Uterus (tissue), 2 donors: ENCODE results near the gene CD9.

Experiments
- CTCF ChIP-seq, 4 experiments: fragments of 200-600 bp in 2 of 4; fragments of 450-650 bp in 2 of 4; sonication (generic) in 2 of 4; IDR thresholded peaks; one replicate each; pipeline ENCODE4 v1.5.1; 2016 to 2019; ENCODE audit warnings: antibody characterized with exemption in 4 of 4, mild to moderate bottlenecking in 2 of 4, moderate library complexity in 1 of 4
- POLR2A ChIP-seq, 2 donors: fragments of 450-650 bp; IDR thresholded peaks; one replicate each; pipeline ENCODE4 v1.6.1; 2016; ENCODE audit warnings: antibody characterized with exemption in 2 of 2, mild to moderate bottlenecking in 1 of 2, moderate library complexity in 1 of 2

GRCh38 chr12:6213969-6214368 is 13.8 kb downstream of the CD9 start:
- TF ChIP-seq POLR2A (IDR thresholded peaks at IDR 0.05) (no peak), CTCF (IDR thresholded peaks at IDR 0.05) (no peak)
